AG04450 (cell line): Measurements from ENCODE around the gene TRIM32. TPM values are rescaled to one million over a fixed set of nuclear protein-coding genes. Genes with fewer than 3 reads are reported as not detected.

Source experiments
- CTCF ChIA-PET: fragments of 300-600, 350-600 bp; formaldehyde crosslinking; extraction: SDS; loops from one replicate; lab custom pipeline; 2022; ENCODE audit warnings: antibody characterized with exemption, inconsistent platforms; lab: Charles Lee
- POLR2A ChIA-PET: fragments of 350-600 bp; formaldehyde crosslinking; extraction: SDS; loops from one replicate; lab custom pipeline; 2021; ENCODE audit warnings: antibody characterized with exemption, inconsistent platforms; lab: Yijun Ruan, JAX
- DNase-seq: peaks from one replicate; pipeline ENCODE4 v3.0.0-alpha.2; 2011; ENCODE audit warnings: low read depth, low spot score
- H3K27ac ChIP-seq: one replicate; pipeline ENCODE4 v1.5.1; 2012; ENCODE audit warnings: low read depth, low read length, control low read depth
- H3K27me3 ChIP-seq: one replicate; pipeline ENCODE4 v1.6.0; 2012; ENCODE audit warnings: low read length; ENCODE audit not compliant: control insufficient read depth, insufficient read depth
- H3K4me3 ChIP-seq: 2 replicates; pipeline ENCODE4 v1.5.1; 2011; ENCODE audit warnings: mild to moderate bottlenecking, low read depth, low read length, control low read depth
- H3K9me3 ChIP-seq: 2 replicates; pipeline ENCODE4 v1.5.1; 2012; ENCODE audit warnings: low read length; ENCODE audit not compliant: control insufficient read depth, insufficient read depth
- polyA plus RNA-seq: library from polyadenylated mRNA; depleted of rRNA; stranded (reverse); fragments of >200 nt; gene quantifications from 2 replicates; pipeline ENCODE4 v1.2.3, GENCODE V29; 2011
- TF ChIP-seq, protein P1 (sequence below): IDR thresholded peaks from 2 replicates; pipeline ENCODE4 v1.5.1; 2011; ENCODE audit warnings: low read depth, low read length, control low read depth, inconsistent platforms

Gene TRIM32
- polyA plus RNA-seq, 1 experiment: 24.5 TPM

DNA sequence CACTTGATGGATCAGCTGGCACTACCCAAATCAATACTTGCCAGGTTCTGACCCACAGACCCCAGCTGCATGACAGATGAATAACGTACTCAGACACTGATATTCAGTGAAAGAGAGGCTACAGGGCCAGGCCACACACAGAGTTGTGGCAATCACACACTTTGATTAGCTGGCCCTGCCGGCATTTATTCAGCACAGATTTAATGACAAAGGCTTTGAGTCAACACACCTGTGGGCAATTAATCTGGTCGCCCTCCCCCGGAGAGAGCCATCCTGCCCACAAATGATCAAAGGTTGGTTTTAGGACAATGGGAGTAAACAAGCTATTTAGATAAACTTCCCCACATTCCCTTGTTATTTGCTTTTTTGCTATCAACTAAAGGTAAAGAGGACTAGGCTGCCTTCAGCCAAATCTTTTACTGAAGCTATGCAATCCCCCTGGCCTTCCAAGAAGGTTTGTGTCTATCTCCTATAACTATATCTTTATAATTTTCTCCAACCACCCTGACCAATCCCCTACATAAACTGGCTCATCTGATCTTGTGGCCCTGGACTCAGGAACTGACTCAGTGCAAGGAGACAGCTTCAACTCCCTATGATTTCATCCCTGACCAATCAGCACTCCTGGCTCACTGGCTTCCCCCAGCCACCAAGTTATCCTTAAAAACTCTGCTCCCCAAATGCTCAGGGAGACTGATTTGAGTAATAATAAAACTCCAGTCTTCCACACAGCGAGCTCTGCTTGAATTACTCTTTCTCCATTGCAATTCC, 12.7 kb upstream of the TRIM32 start:
- ChIA-PET CTCF (no interaction called here), POLR2A (no interaction called here)
- Histone ChIP-seq H3K4me3 (no peak overlapping the region), H3K9me3 (peaks cover 3% of the 10 kb centered on the region; the same call in 1 of the 2 replicates), H3K27ac (no peak overlapping the region), H3K27me3 (no peaks in the 10 kb centered on the region)
- TF ChIP-seq, protein P1, sequence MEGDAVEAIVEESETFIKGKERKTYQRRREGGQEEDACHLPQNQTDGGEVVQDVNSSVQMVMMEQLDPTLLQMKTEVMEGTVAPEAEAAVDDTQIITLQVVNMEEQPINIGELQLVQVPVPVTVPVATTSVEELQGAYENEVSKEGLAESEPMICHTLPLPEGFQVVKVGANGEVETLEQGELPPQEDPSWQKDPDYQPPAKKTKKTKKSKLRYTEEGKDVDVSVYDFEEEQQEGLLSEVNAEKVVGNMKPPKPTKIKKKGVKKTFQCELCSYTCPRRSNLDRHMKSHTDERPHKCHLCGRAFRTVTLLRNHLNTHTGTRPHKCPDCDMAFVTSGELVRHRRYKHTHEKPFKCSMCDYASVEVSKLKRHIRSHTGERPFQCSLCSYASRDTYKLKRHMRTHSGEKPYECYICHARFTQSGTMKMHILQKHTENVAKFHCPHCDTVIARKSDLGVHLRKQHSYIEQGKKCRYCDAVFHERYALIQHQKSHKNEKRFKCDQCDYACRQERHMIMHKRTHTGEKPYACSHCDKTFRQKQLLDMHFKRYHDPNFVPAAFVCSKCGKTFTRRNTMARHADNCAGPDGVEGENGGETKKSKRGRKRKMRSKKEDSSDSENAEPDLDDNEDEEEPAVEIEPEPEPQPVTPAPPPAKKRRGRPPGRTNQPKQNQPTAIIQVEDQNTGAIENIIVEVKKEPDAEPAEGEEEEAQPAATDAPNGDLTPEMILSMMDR: no peak
- DNase-seq: no peak

DNA sequence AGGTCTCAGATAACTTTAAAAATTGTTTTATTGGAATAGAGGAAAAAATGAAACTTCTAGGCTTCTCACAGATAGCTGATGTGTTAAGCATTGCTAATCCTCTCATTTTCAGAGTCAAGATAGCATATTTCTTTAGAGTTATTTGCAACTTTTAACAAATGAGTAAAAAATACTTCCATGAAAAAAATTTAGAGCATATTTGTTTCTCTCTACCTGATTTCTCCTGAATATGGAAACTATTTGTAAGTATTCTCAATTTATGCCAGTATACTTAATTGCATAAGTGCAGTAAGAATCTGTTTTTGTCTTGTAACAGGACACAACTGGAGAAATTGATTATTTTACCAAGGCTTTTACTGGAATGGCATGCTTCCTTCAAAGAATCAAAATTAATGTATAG, 3.6 kb upstream of the TRIM32 start:
- Histone ChIP-seq H3K27me3 (no peaks in the 10 kb centered on the region), H3K27ac (no peak overlapping the region), H3K4me3 (no peak overlapping the region), H3K9me3 (no peaks in the 10 kb centered on the region)
- TF ChIP-seq, protein P1: no peak
- ChIA-PET CTCF (no interaction called here), POLR2A (no interaction called here)
- no peak for DNase-seq

DNA sequence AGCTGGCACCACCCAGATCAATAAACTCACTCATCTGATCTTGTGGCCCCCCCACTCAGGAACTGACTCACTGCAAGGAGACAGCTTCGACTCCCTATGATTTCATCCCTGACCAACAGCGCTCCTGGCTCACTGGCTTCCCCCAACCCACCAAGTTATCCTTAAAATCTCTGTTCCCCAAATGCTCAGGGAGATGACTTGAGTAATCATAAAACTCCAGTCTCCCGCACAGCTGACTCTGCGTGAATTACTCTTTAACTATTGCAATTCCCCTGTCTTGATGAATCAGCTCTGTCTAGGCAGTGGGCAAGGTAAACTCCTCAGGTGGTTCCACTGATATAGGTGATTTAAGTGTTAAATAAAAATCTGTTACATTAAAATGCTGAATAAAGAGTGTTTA, 1.9 kb upstream of the TRIM32 start:
- no peak overlapping the region for H3K4me3 ChIP-seq
- ChIA-PET CTCF (no interaction called here), POLR2A (no interaction called here)
- H3K27me3 ChIP-seq: no peaks in the 10 kb centered on the region
- H3K9me3 ChIP-seq: no peaks in the 10 kb centered on the region
- TF ChIP-seq, protein P1: no peak
- H3K27ac ChIP-seq: no peak overlapping the region
- no peak for DNase-seq

DNA sequence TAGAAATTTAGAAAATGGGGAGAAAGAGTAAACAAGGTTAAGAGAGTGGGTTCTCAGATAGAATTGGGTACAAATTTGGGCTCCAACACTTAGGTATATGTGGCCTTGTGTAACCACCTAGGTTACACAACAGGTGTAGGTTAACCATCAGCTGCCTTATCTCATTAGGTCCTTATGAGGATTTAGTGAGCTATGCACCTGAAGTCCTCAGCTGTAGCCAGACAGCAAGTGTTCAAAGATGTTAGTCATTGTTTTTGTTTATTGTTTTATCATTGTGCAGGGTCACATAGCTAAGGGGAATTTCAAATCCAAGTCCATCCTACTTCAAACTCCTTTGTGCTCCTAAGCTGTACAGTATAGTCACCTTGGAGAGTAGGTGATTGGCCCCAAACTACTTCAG, 970 bp upstream of the TRIM32 start:
- TF ChIP-seq, protein P1: no peak
- Histone ChIP-seq H3K4me3 (peak overlapping the region; percentile 81), H3K27ac (peak overlapping the region; percentile 31), H3K9me3 (no peaks in the 10 kb centered on the region), H3K27me3 (no peaks in the 10 kb centered on the region)
- no peak for DNase-seq
- CTCF ChIA-PET: no interaction called here
- POLR2A ChIA-PET: interaction anchor here (1.3 kb wide), 1 partner anchor 11 kb away, joined by 13 read pairs; no protein-coding TSS in a partner anchor

DNA sequence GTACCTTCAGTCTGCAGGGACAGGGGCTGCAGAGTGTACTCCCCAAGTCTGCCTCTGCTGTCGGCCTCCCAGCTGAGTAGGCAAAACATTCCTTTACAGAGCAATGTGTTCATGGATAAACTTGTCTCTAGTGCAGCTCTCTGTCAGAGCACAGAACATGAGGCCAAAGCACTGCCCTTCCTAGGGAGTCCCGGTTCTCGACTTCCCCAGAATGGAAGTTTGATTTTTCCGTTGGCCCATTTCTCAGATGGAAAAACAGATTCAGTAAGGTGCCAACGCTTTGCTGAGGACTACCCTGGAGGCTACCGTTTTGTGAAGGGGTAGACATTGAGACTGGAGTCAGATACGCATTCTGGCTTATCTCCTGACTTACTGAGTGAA, 422 bp upstream of the TRIM32 start:
- ChIA-PET CTCF (interaction anchor here (0.7 to 0.8 kb wide), 2 partner anchors 16 to 1093 kb away, joined by 3 to 4 read pairs; no protein-coding TSS in a partner anchor), POLR2A (interaction anchor here (0.6 to 1.3 kb wide), 2 partner anchors 11 to 1334 kb away, joined by 3 to 13 read pairs; no protein-coding TSS in a partner anchor)
- no peak for DNase-seq
- TF ChIP-seq, protein P1: no peak
- Histone ChIP-seq H3K27ac (peak overlapping the region; percentile 31), H3K27me3 (no peaks in the 10 kb centered on the region), H3K4me3 (peak overlapping the region; percentile 81), H3K9me3 (no peaks in the 10 kb centered on the region)
